K562 treated with DMSO at 1 percent for 4 hours (cell line): ENCODE measurements around the gene AMELX. TPM values are rescaled to one million over a fixed set of nuclear protein-coding genes. Genes with fewer than 3 reads are reported as not detected.

Source experiments
- total RNA-seq: library from RNA; unstranded; fragments of 300-600 nt; gene quantifications from 2 replicates; pipeline ENCODE4 v1.2.3, GENCODE V29; 2022; ENCODE audit not compliant: insufficient read depth

AMELX gene
- total RNA-seq = not detected in 2 replicates

DNA sequence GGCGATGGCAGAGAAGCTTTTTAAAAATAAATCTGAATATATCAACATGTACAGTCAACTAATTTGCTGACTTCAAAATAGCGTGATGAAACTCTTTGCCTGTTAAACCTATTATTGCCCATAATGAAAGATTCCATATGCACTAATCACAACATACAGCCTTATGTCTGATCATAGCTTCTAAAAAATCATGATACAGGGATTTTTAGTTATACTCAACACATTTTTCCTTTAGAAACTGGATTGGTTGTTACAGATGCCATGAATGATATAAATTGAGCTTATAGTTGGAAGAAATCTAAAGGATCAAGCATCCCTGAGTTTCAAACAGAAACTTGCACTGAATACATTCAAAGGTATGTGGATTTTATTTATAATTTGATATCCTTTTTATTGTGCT, at the start of gene AMELX:
TSS of gene AMELX (plus strand) at position 301 of the 400 bp plus-strand sequence. CDS start 1,376 bp downstream, outside the sequence.

Other genes starting within 250 kb of the AMELX start
- 36.7 and 42.2 TPM in 2 replicates for gene HCCS, start 182.1 kb upstream of the AMELX start, total RNA-seq